ENCODE data around the gene CT47B1. TPM values are rescaled to one million over a fixed set of nuclear protein-coding genes. Genes with fewer than 3 reads are reported as not detected.

Gene CT47B1
- total and polyA plus RNA-seq, 10 of the 15 experiments (the other 5 are each of a cell fraction or from before 2014, with no cell fraction given): not detected

DNA sequence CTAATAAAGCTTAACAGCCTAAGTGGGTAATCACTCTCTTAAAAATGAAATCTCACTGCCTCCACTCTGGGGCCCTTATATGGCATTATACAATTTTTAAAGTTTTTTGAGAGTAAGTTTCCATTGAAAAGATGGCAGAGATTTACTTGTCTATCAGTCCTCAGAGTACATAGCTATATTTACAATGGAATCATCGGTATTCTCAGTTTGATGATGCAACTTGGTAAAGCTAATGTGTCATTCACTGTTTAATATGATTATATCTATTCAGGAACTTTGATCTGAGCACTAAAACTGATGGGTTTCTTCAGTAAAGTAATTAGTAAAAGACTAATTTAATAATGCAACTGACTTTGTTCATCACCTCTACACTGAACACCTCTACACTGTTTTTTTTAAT lies 51.6 kb downstream of the CT47B1 start (continued):
- TF ChIP-seq, protein P1, sequence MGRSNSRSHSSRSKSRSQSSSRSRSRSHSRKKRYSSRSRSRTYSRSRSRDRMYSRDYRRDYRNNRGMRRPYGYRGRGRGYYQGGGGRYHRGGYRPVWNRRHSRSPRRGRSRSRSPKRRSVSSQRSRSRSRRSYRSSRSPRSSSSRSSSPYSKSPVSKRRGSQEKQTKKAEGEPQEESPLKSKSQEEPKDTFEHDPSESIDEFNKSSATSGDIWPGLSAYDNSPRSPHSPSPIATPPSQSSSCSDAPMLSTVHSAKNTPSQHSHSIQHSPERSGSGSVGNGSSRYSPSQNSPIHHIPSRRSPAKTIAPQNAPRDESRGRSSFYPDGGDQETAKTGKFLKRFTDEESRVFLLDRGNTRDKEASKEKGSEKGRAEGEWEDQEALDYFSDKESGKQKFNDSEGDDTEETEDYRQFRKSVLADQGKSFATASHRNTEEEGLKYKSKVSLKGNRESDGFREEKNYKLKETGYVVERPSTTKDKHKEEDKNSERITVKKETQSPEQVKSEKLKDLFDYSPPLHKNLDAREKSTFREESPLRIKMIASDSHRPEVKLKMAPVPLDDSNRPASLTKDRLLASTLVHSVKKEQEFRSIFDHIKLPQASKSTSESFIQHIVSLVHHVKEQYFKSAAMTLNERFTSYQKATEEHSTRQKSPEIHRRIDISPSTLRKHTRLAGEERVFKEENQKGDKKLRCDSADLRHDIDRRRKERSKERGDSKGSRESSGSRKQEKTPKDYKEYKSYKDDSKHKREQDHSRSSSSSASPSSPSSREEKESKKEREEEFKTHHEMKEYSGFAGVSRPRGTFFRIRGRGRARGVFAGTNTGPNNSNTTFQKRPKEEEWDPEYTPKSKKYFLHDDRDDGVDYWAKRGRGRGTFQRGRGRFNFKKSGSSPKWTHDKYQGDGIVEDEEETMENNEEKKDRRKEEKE (IDR thresholded peaks at IDR 0.05): no peak
- TF ChIP-seq EGR1 (IDR thresholded peaks at IDR 0.05; ENCODE audit: borderline replicate concordance in 1 of 2, low read depth in 2 of 2, low read length in 2 of 2) (no peak), YBX1 (IDR thresholded peaks at IDR 0.05) (no peak), PAX8 (IDR thresholded peaks at IDR 0.05) (no peak), WRNIP1 (IDR thresholded peaks at IDR 0.05; ENCODE audit: borderline replicate concordance, low read depth, low read length) (no peak), DPF2 (IDR thresholded peaks at IDR 0.05) (no peak), BMI1 (IDR thresholded peaks at IDR 0.05; ENCODE audit: borderline replicate concordance) (no peak)

DNA sequence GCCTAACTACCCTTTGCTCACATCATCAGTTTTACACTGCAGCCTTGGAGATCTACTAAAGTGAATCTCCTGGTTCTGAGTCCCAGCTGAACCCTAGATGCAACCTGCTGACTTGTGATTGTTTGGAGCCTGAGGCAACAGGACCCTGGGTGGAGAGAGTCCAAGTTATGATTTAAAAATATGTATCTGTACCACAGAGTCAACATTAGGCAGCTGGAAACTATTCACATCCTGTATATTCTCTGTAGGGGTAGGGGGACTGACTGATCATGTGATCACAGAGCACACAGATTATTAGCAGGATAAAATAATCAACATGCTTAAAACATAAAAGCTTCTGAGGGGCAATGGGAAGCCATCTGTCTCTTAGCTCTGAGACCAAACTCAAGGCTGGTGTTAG lies 52.1 kb downstream of the CT47B1 start:
- Histone ChIP-seq H3K4me1 (ENCODE audit: control insufficient read depth, insufficient read depth, low read length) (no peaks in the 10 kb centered on the region), H3K4me2 (ENCODE audit: control insufficient read depth, insufficient read depth) (no peak overlapping the region)
- FAIRE-seq: no peak
- TF ChIP-seq ZNF207 (IDR thresholded peaks at IDR 0.05; ENCODE audit: borderline replicate concordance): no peak
- no peak for TF ChIP-seq ASH2L (IDR thresholded peaks at IDR 0.05; ENCODE audit: borderline replicate concordance, low read depth)
- no peak for TF ChIP-seq TCF7 (IDR thresholded peaks at IDR 0.05; ENCODE audit: borderline replicate concordance)
- TF ChIP-seq, protein P2, sequence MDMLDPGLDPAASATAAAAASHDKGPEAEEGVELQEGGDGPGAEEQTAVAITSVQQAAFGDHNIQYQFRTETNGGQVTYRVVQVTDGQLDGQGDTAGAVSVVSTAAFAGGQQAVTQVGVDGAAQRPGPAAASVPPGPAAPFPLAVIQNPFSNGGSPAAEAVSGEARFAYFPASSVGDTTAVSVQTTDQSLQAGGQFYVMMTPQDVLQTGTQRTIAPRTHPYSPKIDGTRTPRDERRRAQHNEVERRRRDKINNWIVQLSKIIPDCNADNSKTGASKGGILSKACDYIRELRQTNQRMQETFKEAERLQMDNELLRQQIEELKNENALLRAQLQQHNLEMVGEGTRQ (IDR thresholded peaks at IDR 0.05; ENCODE audit: borderline replicate concordance, low read depth, low read length): no peak
- TF ChIP-seq, protein P3, sequence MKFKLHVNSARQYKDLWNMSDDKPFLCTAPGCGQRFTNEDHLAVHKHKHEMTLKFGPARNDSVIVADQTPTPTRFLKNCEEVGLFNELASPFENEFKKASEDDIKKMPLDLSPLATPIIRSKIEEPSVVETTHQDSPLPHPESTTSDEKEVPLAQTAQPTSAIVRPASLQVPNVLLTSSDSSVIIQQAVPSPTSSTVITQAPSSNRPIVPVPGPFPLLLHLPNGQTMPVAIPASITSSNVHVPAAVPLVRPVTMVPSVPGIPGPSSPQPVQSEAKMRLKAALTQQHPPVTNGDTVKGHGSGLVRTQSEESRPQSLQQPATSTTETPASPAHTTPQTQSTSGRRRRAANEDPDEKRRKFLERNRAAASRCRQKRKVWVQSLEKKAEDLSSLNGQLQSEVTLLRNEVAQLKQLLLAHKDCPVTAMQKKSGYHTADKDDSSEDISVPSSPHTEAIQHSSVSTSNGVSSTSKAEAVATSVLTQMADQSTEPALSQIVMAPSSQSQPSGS (IDR thresholded peaks at IDR 0.05; ENCODE audit: low read length): no peak
- TF ChIP-seq CREB1 (IDR thresholded peaks at IDR 0.05; ENCODE audit: low read depth): no peak
- no peak for TF ChIP-seq NR2C1 (IDR thresholded peaks at IDR 0.05)
- TF ChIP-seq, protein P4, sequence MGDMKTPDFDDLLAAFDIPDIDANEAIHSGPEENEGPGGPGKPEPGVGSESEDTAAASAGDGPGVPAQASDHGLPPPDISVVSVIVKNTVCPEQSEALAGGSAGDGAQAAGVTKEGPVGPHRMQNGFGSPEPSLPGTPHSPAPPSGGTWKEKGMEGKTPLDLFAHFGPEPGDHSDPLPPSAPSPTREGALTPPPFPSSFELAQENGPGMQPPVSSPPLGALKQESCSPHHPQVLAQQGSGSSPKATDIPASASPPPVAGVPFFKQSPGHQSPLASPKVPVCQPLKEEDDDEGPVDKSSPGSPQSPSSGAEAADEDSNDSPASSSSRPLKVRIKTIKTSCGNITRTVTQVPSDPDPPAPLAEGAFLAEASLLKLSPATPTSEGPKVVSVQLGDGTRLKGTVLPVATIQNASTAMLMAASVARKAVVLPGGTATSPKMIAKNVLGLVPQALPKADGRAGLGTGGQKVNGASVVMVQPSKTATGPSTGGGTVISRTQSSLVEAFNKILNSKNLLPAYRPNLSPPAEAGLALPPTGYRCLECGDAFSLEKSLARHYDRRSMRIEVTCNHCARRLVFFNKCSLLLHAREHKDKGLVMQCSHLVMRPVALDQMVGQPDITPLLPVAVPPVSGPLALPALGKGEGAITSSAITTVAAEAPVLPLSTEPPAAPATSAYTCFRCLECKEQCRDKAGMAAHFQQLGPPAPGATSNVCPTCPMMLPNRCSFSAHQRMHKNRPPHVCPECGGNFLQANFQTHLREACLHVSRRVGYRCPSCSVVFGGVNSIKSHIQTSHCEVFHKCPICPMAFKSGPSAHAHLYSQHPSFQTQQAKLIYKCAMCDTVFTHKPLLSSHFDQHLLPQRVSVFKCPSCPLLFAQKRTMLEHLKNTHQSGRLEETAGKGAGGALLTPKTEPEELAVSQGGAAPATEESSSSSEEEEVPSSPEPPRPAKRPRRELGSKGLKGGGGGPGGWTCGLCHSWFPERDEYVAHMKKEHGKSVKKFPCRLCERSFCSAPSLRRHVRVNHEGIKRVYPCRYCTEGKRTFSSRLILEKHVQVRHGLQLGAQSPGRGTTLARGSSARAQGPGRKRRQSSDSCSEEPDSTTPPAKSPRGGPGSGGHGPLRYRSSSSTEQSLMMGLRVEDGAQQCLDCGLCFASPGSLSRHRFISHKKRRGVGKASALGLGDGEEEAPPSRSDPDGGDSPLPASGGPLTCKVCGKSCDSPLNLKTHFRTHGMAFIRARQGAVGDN (IDR thresholded peaks at IDR 0.05): no peak
- no peak for TF ChIP-seq NFXL1 (IDR thresholded peaks at IDR 0.05; ENCODE audit: borderline replicate concordance)

More for the DNA sequence above, 52.1 kb downstream of the CT47B1 start:
- no peak overlapping the region for H3K27ac ChIP-seq (ENCODE audit: control insufficient read depth, insufficient read depth)
- H3K79me2 ChIP-seq (ENCODE audit: control insufficient read depth, insufficient read depth, low read length): no peaks in the 10 kb centered on the region
- ChIA-PET SMC1A (ENCODE audit: uncharacterized antibody, unreplicated experiment) (no interaction called here), CTCF (interaction anchor here (1.0 to 1.3 kb wide), 2 partner anchors 33 to 177 kb away, joined by 3 read pairs; no protein-coding TSS in a partner anchor), RAD21 (ENCODE audit: unreplicated experiment) (no interaction called here), POLR2A (no interaction called here)
- no peaks in the 10 kb centered on the region for H3K36me3 ChIP-seq (ENCODE audit: control insufficient read depth in 2 of 2, insufficient read depth in 2 of 2, low read length in 1 of 2)
- no peaks in the 10 kb centered on the region for H4K20me1 ChIP-seq (ENCODE audit: control insufficient read depth, insufficient read depth)
- no peak overlapping the region for H3K4me3 ChIP-seq
- no peak overlapping the region for H2AFZ ChIP-seq (ENCODE audit: control insufficient read depth, low read depth, low read length)
- no peak for DNase-seq (ENCODE audit: low read depth, low spot score)
- in situ Hi-C loops (cut with MboI): no loop called here
- no peak overlapping the region for H3K9ac ChIP-seq (ENCODE audit: control insufficient read depth, insufficient read depth, low read length)
- no peak for ATAC-seq
- BruUV-seq (replicated peaks): no TSS peak
- H3K9me3 ChIP-seq (replicated peaks; ENCODE audit: control insufficient read depth, insufficient read depth, low read length): no peaks in the 10 kb centered on the region
- no peaks in the 10 kb centered on the region for H3K27me3 ChIP-seq (replicated peaks in 1 of 2; ENCODE audit: control insufficient read depth in 2 of 2, insufficient read depth in 2 of 2, low read length in 1 of 2)
- intact Hi-C loops (cut with micrococcal nuclease; ENCODE audit: unreplicated experiment): no loop called here

All from GM12878 (cell line).